ENCODE measurements around the gene OPN1MW2.
"Not testable (repeated sequence)": the region's sequence is repeated elsewhere in the genome, so short reads cannot be mapped to it uniquely, and the experiment has no call there.

Gene OPN1MW2

GRCh38 chrX:154219456-154219855 is at the start of gene OPN1MW2:
OPN1MW2 (plus strand) TSS chrX:154219756; CDS start chrX:154219816, 60 bp downstream.
- H3K9ac ChIP-seq (ENCODE audit: low read depth in 1 of 2, low read length in 2 of 2); H3K4me3 ChIP-seq (ENCODE audit: low read length in 2 of 2); H3K36me3 ChIP-seq (ENCODE audit: control insufficient read depth in 2 of 2, insufficient read depth in 2 of 2, low read length in 2 of 2); H3K27ac ChIP-seq (ENCODE audit: low read depth in 2 of 2, low read length in 2 of 2); H3K4me1 ChIP-seq (ENCODE audit: control insufficient read depth in 2 of 2, insufficient read depth in 2 of 2, low read length in 2 of 2); H3K27me3 ChIP-seq (ENCODE audit: control insufficient read depth in 2 of 2, insufficient read depth in 2 of 2, low read length in 2 of 2); H3K9me3 ChIP-seq (ENCODE audit: control insufficient read depth in 2 of 2, low read length in 2 of 2): not testable (repeated sequence)

GRCh38 chrX:154172535-154172943 is 47.0 kb upstream of the OPN1MW2 start:
- not testable (repeated sequence) for H3K4me3 ChIP-seq (ENCODE audit: low read length in 2 of 2); H3K27me3 ChIP-seq (ENCODE audit: control insufficient read depth in 2 of 2, insufficient read depth in 2 of 2, low read length in 2 of 2); H3K9me3 ChIP-seq (ENCODE audit: control insufficient read depth in 2 of 2, low read length in 2 of 2); H3K36me3 ChIP-seq (ENCODE audit: control insufficient read depth in 2 of 2, insufficient read depth in 2 of 2, low read length in 2 of 2); H3K9ac ChIP-seq (ENCODE audit: low read depth in 1 of 2, low read length in 2 of 2); H3K27ac ChIP-seq (ENCODE audit: low read depth in 2 of 2, low read length in 2 of 2); H3K4me1 ChIP-seq (ENCODE audit: control insufficient read depth in 2 of 2, insufficient read depth in 2 of 2, low read length in 2 of 2)

GRCh38 chrX:154174356-154174755 is 45.2 kb upstream of the OPN1MW2 start:
- H3K27ac ChIP-seq (ENCODE audit: low read depth in 2 of 2, low read length in 2 of 2); H3K4me3 ChIP-seq (ENCODE audit: low read length in 2 of 2); H3K9me3 ChIP-seq (ENCODE audit: control insufficient read depth in 2 of 2, low read length in 2 of 2); H3K4me1 ChIP-seq (ENCODE audit: control insufficient read depth in 2 of 2, insufficient read depth in 2 of 2, low read length in 2 of 2); H3K36me3 ChIP-seq (ENCODE audit: control insufficient read depth in 2 of 2, insufficient read depth in 2 of 2, low read length in 2 of 2); H3K27me3 ChIP-seq (ENCODE audit: control insufficient read depth in 2 of 2, insufficient read depth in 2 of 2, low read length in 2 of 2); H3K9ac ChIP-seq (ENCODE audit: low read depth in 1 of 2, low read length in 2 of 2): not testable (repeated sequence)

- H3K27ac ChIP-seq (ENCODE audit: low read depth in 2 of 2, low read length in 2 of 2); H3K4me1 ChIP-seq (ENCODE audit: control insufficient read depth in 2 of 2, insufficient read depth in 2 of 2, low read length in 2 of 2); H3K9ac ChIP-seq (ENCODE audit: low read depth in 1 of 2, low read length in 2 of 2); H3K36me3 ChIP-seq (ENCODE audit: control insufficient read depth in 2 of 2, insufficient read depth in 2 of 2, low read length in 2 of 2); H3K4me3 ChIP-seq (ENCODE audit: low read length in 2 of 2); H3K9me3 ChIP-seq (ENCODE audit: control insufficient read depth in 2 of 2, low read length in 2 of 2); H3K27me3 ChIP-seq (ENCODE audit: control insufficient read depth in 2 of 2, insufficient read depth in 2 of 2, low read length in 2 of 2): not testable (repeated sequence)
Observed at GRCh38 chrX:154182296-154182695, 37.3 kb upstream of the OPN1MW2 start, which contains the start of gene OPN1MW. OPN1MW (plus strand) TSS chrX:154182596; CDS start chrX:154182678, 82 bp downstream.

- not testable (repeated sequence) for H3K9ac ChIP-seq (ENCODE audit: low read depth in 1 of 2, low read length in 2 of 2); H3K36me3 ChIP-seq (ENCODE audit: control insufficient read depth in 2 of 2, insufficient read depth in 2 of 2, low read length in 2 of 2); H3K27me3 ChIP-seq (ENCODE audit: control insufficient read depth in 2 of 2, insufficient read depth in 2 of 2, low read length in 2 of 2); H3K4me1 ChIP-seq (ENCODE audit: control insufficient read depth in 2 of 2, insufficient read depth in 2 of 2, low read length in 2 of 2); H3K27ac ChIP-seq (ENCODE audit: low read depth in 2 of 2, low read length in 2 of 2); H3K9me3 ChIP-seq (ENCODE audit: control insufficient read depth in 2 of 2, low read length in 2 of 2); H3K4me3 ChIP-seq (ENCODE audit: low read length in 2 of 2)
Observed at GRCh38 chrX:154183794-154184193, 35.8 kb upstream of the OPN1MW2 start.

- H3K36me3 ChIP-seq (ENCODE audit: control insufficient read depth in 2 of 2, insufficient read depth in 2 of 2, low read length in 2 of 2); H3K4me3 ChIP-seq (ENCODE audit: low read length in 2 of 2); H3K4me1 ChIP-seq (ENCODE audit: control insufficient read depth in 2 of 2, insufficient read depth in 2 of 2, low read length in 2 of 2); H3K27ac ChIP-seq (ENCODE audit: low read depth in 2 of 2, low read length in 2 of 2); H3K9ac ChIP-seq (ENCODE audit: low read depth in 1 of 2, low read length in 2 of 2); H3K9me3 ChIP-seq (ENCODE audit: control insufficient read depth in 2 of 2, low read length in 2 of 2); H3K27me3 ChIP-seq (ENCODE audit: control insufficient read depth in 2 of 2, insufficient read depth in 2 of 2, low read length in 2 of 2): not testable (repeated sequence)
Observed at GRCh38 chrX:154192846-154193245, 26.7 kb upstream of the OPN1MW2 start.

- not testable (repeated sequence) for H3K4me1 ChIP-seq (ENCODE audit: control insufficient read depth in 2 of 2, insufficient read depth in 2 of 2, low read length in 2 of 2); H3K36me3 ChIP-seq (ENCODE audit: control insufficient read depth in 2 of 2, insufficient read depth in 2 of 2, low read length in 2 of 2)
Observed at GRCh38 chrX:154194316-154194715, 25.2 kb upstream of the OPN1MW2 start.

GRCh38 chrX:154196466-154196865 is 23.1 kb upstream of the OPN1MW2 start:
- H3K4me1 ChIP-seq (ENCODE audit: control insufficient read depth in 2 of 2, insufficient read depth in 2 of 2, low read length in 2 of 2); H3K36me3 ChIP-seq (ENCODE audit: control insufficient read depth in 2 of 2, insufficient read depth in 2 of 2, low read length in 2 of 2); H3K27me3 ChIP-seq (ENCODE audit: control insufficient read depth in 2 of 2, insufficient read depth in 2 of 2, low read length in 2 of 2); H3K9ac ChIP-seq (ENCODE audit: low read depth in 1 of 2, low read length in 2 of 2); H3K9me3 ChIP-seq (ENCODE audit: control insufficient read depth in 2 of 2, low read length in 2 of 2); H3K4me3 ChIP-seq (ENCODE audit: low read length in 2 of 2); H3K27ac ChIP-seq (ENCODE audit: low read depth in 2 of 2, low read length in 2 of 2): not testable (repeated sequence)

More at GRCh38 chrX:154194316-154194715, 25.2 kb upstream of the OPN1MW2 start:
- not testable (repeated sequence) for H3K27me3 ChIP-seq (ENCODE audit: control insufficient read depth in 2 of 2, insufficient read depth in 2 of 2, low read length in 2 of 2); H3K27ac ChIP-seq (ENCODE audit: low read depth in 2 of 2, low read length in 2 of 2); H3K9ac ChIP-seq (ENCODE audit: low read depth in 1 of 2, low read length in 2 of 2); H3K9me3 ChIP-seq (ENCODE audit: control insufficient read depth in 2 of 2, low read length in 2 of 2); H3K4me3 ChIP-seq (ENCODE audit: low read length in 2 of 2)

- not testable (repeated sequence) for H3K4me3 ChIP-seq (ENCODE audit: low read length in 2 of 2); H3K4me1 ChIP-seq (ENCODE audit: control insufficient read depth in 2 of 2, insufficient read depth in 2 of 2, low read length in 2 of 2); H3K27me3 ChIP-seq (ENCODE audit: control insufficient read depth in 2 of 2, insufficient read depth in 2 of 2, low read length in 2 of 2); H3K36me3 ChIP-seq (ENCODE audit: control insufficient read depth in 2 of 2, insufficient read depth in 2 of 2, low read length in 2 of 2); H3K9me3 ChIP-seq (ENCODE audit: control insufficient read depth in 2 of 2, low read length in 2 of 2); H3K27ac ChIP-seq (ENCODE audit: low read depth in 2 of 2, low read length in 2 of 2); H3K9ac ChIP-seq (ENCODE audit: low read depth in 1 of 2, low read length in 2 of 2)
Observed at GRCh38 chrX:154209670-154210418, 9.7 kb upstream of the OPN1MW2 start.

GRCh38 chrX:154211057-154211456 is 8.5 kb upstream of the OPN1MW2 start:
- not testable (repeated sequence) for H3K4me1 ChIP-seq (ENCODE audit: control insufficient read depth in 2 of 2, insufficient read depth in 2 of 2, low read length in 2 of 2); H3K9me3 ChIP-seq (ENCODE audit: control insufficient read depth in 2 of 2, low read length in 2 of 2); H3K9ac ChIP-seq (ENCODE audit: low read depth in 1 of 2, low read length in 2 of 2); H3K36me3 ChIP-seq (ENCODE audit: control insufficient read depth in 2 of 2, insufficient read depth in 2 of 2, low read length in 2 of 2); H3K27ac ChIP-seq (ENCODE audit: low read depth in 2 of 2, low read length in 2 of 2); H3K27me3 ChIP-seq (ENCODE audit: control insufficient read depth in 2 of 2, insufficient read depth in 2 of 2, low read length in 2 of 2); H3K4me3 ChIP-seq (ENCODE audit: low read length in 2 of 2)

- not testable (repeated sequence) for H3K27me3 ChIP-seq (ENCODE audit: control insufficient read depth in 2 of 2, insufficient read depth in 2 of 2, low read length in 2 of 2); H3K9me3 ChIP-seq (ENCODE audit: control insufficient read depth in 2 of 2, low read length in 2 of 2); H3K9ac ChIP-seq (ENCODE audit: low read depth in 1 of 2, low read length in 2 of 2); H3K4me1 ChIP-seq (ENCODE audit: control insufficient read depth in 2 of 2, insufficient read depth in 2 of 2, low read length in 2 of 2); H3K4me3 ChIP-seq (ENCODE audit: low read length in 2 of 2); H3K36me3 ChIP-seq (ENCODE audit: control insufficient read depth in 2 of 2, insufficient read depth in 2 of 2, low read length in 2 of 2); H3K27ac ChIP-seq (ENCODE audit: low read depth in 2 of 2, low read length in 2 of 2)
Observed at GRCh38 chrX:154211499-154211898, 8.1 kb upstream of the OPN1MW2 start.

Measured in mucosa of rectum (tissue), 2 donors.